H1 (cell line): Measurements from ENCODE around the gene YRDC.

ENCODE experiments used
- CHD2 ChIP-seq: IDR thresholded peaks from 2 replicates; pipeline ENCODE4 v1.6.1; 2012; ENCODE audit warnings: low read length, improper control_type of control experiment
- CTCF ChIP-seq, 3 experiments: IDR thresholded peaks; 1 replicate in 2 of 3; 2 replicates in 1 of 3; pipeline versions ENCODE4 v1.5.1 to v1.6.1; 2011; ENCODE audit warnings: low read length in 3 of 3, mild to moderate bottlenecking in 3 of 3, inconsistent platforms in 2 of 3, low read depth in 1 of 3, moderate library complexity in 1 of 3; ENCODE audit not compliant: insufficient read depth in 1 of 3; ENCODE audit errors: control extremely low read depth in 1 of 3
- EZH2 ChIP-seq: fragments of 200-600 bp; sonication (generic); IDR thresholded peaks from 2 replicates; pipeline ENCODE4 v1.7.1; 2012; ENCODE audit warnings: low read depth, mild to moderate bottlenecking, moderate library complexity, low read length, inconsistent platforms; ENCODE audit not compliant: severe bottlenecking
- SP1 ChIP-seq: IDR thresholded peaks from 2 replicates; pipeline ENCODE4 v1.6.1; 2011; ENCODE audit warnings: low read depth, low read length
- TBP ChIP-seq: IDR thresholded peaks from 2 replicates; pipeline ENCODE4 v1.6.1; 2011; ENCODE audit warnings: low read depth, low read length, improper control_type of control experiment

- TF ChIP-seq CTCF (IDR thresholded peaks at IDR 0.05; ENCODE audit: control extremely low read depth in 1 of 3, insufficient read depth in 1 of 3, low read depth in 1 of 3, low read length in 3 of 3) (peak; percentile 16 to 53 (median 42); a peak in 3 of 4 replicates), SP1 (no peak), EZH2 (no peak), CHD2 (no peak), TBP (no peak)
These were observed 41.9 kb downstream of the YRDC start for GRCh38 chr1:37765916-37766664.
